Subcutaneous abdominal adipose tissue (tissue), 5 donors: ENCODE measurements around the gene FREM1.

Experiments used
- H3K27ac ChIP-seq: one replicate; pipeline ENCODE4 v1.7.0; 2013; ENCODE audit warnings: low read depth, mild to moderate bottlenecking, inconsistent platforms, low read length, moderate library complexity
- H3K27me3 ChIP-seq, 5 donors: one replicate each; pipeline ENCODE4 v1.7.0; 2013; ENCODE audit warnings: low read length in 5 of 5, inconsistent platforms in 1 of 5; ENCODE audit not compliant: control insufficient read depth in 5 of 5, insufficient read depth in 4 of 5
- H3K36me3 ChIP-seq, 5 donors: one replicate each; pipeline ENCODE4 v1.7.0; 2013; ENCODE audit warnings: low read length in 5 of 5; ENCODE audit not compliant: control insufficient read depth in 5 of 5, insufficient read depth in 5 of 5
- H3K4me1 ChIP-seq, 5 donors: one replicate each; pipeline ENCODE4 v1.7.0; 2013; ENCODE audit warnings: low read length in 5 of 5, mild to moderate bottlenecking in 3 of 5, moderate library complexity in 1 of 5; ENCODE audit not compliant: control insufficient read depth in 5 of 5, insufficient read depth in 5 of 5
- H3K4me3 ChIP-seq, 5 donors: one replicate each; pipeline ENCODE4 v1.7.0; 2013; ENCODE audit warnings: low read length in 5 of 5, low read depth in 1 of 5
- H3K9ac ChIP-seq, 5 donors: one replicate each; pipeline ENCODE4 v1.7.0; 2013; ENCODE audit warnings: low read length in 5 of 5, mild to moderate bottlenecking in 4 of 5, moderate library complexity in 3 of 5
- H3K9me3 ChIP-seq, 5 donors: one replicate each; pipeline ENCODE4 v1.7.0; 2013; ENCODE audit warnings: low read length in 5 of 5; ENCODE audit not compliant: control insufficient read depth in 5 of 5
- donor health status: healthy.
- donor health status: healthy.
- donor health status: healthy.
- donor health status: healthy.
- donor health status: healthy.

The FREM1 gene

GRCh38 chr9:14912859-14913258 lies 2.6 kb upstream of the FREM1 start:
- peaks cover 0 to 26% (median 20%) of the 10 kb centered on the region in 5 donors for H3K4me1 ChIP-seq
- no peaks in the 10 kb centered on the region for H3K36me3 ChIP-seq
- H3K4me3 ChIP-seq = no peak overlapping the region
- no peak overlapping the region for H3K9ac ChIP-seq
- H3K27me3 ChIP-seq = no peaks in the 10 kb centered on the region
- no peak overlapping the region for H3K27ac ChIP-seq
- no peaks in the 10 kb centered on the region for H3K9me3 ChIP-seq

- no peak overlapping the region for H3K4me3 ChIP-seq
- no peak overlapping the region for H3K9ac ChIP-seq
- H3K9me3 ChIP-seq = no peaks in the 10 kb centered on the region
- H3K4me1 ChIP-seq = peaks cover 0 to 44% (median 29%) of the 10 kb centered on the region in 5 donors
- no peaks in the 10 kb centered on the region for H3K36me3 ChIP-seq
- no peaks in the 10 kb centered on the region for H3K27me3 ChIP-seq
- peak overlapping the region; percentile 79 for H3K27ac ChIP-seq
These were observed 818 bp upstream of the FREM1 start for GRCh38 chr9:14911046-14911445.

GRCh38 chr9:14909601-14909960 lies 647 bp downstream of the FREM1 start:
- peak overlapping the region; percentile 79 for H3K27ac ChIP-seq
- H3K9ac ChIP-seq = peak overlapping the region in 4 of 5 donors; percentile 33 to 65 (median 50)
- no peaks in the 10 kb centered on the region for H3K9me3 ChIP-seq
- H3K4me3 ChIP-seq = peak overlapping the region; percentile 52 to 69 (median 64)
- H3K36me3 ChIP-seq = no peaks in the 10 kb centered on the region
- no peaks in the 10 kb centered on the region for H3K27me3 ChIP-seq
- H3K4me1 ChIP-seq = peaks cover 0 to 49% (median 36%) of the 10 kb centered on the region in 5 donors

- Histone ChIP-seq H3K9ac (peak overlapping the region; percentile 33 to 65 (median 52)), H3K27ac (peak overlapping the region; percentile 79), H3K36me3 (no peaks in the 10 kb centered on the region), H3K27me3 (no peaks in the 10 kb centered on the region), H3K4me3 (peak overlapping the region; percentile 52 to 69 (median 64)), H3K4me1 (peaks cover 0 to 53% (median 40%) of the 10 kb centered on the region in 5 donors), H3K9me3 (no peaks in the 10 kb centered on the region)
These were observed 1.0 kb downstream of the FREM1 start for GRCh38 chr9:14909181-14909580.

- Histone ChIP-seq H3K36me3 (no peaks in the 10 kb centered on the region), H3K4me3 (peak overlapping the region; percentile 15 to 69 (median 64)), H3K27ac (peak overlapping the region; percentile 79), H3K4me1 (peaks cover 0 to 53% (median 40%) of the 10 kb centered on the region in 5 donors), H3K27me3 (no peaks in the 10 kb centered on the region), H3K9me3 (no peaks in the 10 kb centered on the region), H3K9ac (peak overlapping the region in 4 of 5 donors; percentile 40 to 65 (median 56))
These were observed 1.7 kb downstream of the FREM1 start for GRCh38 chr9:14908295-14909180.

- Histone ChIP-seq H3K9ac (peak overlapping the region in 1 of 5 donors; percentile 40), H3K4me3 (peak overlapping the region in 2 of 5 donors; percentile 7 to 41), H3K9me3 (no peaks in the 10 kb centered on the region), H3K4me1 (peaks cover 0 to 53% (median 40%) of the 10 kb centered on the region in 5 donors), H3K27ac (peak overlapping the region; percentile 79), H3K36me3 (no peaks in the 10 kb centered on the region), H3K27me3 (no peaks in the 10 kb centered on the region)
These were observed 2.5 kb downstream of the FREM1 start for GRCh38 chr9:14907696-14908095.

- Histone ChIP-seq H3K4me1 (peaks cover 0 to 56% (median 40%) of the 10 kb centered on the region in 5 donors), H3K27ac (no peak overlapping the region), H3K9ac (peak overlapping the region in 1 of 5 donors; percentile 8), H3K27me3 (no peaks in the 10 kb centered on the region), H3K9me3 (no peaks in the 10 kb centered on the region), H3K4me3 (peak overlapping the region in 1 of 5 donors; percentile 7), H3K36me3 (no peaks in the 10 kb centered on the region)
These were observed 2.9 kb downstream of the FREM1 start for GRCh38 chr9:14907360-14907685.

- H3K4me3 ChIP-seq = no peak overlapping the region
- no peaks in the 10 kb centered on the region for H3K36me3 ChIP-seq
- H3K9me3 ChIP-seq = no peaks in the 10 kb centered on the region
- H3K27me3 ChIP-seq = no peaks in the 10 kb centered on the region
- peaks cover 0 to 57% (median 40%) of the 10 kb centered on the region in 5 donors for H3K4me1 ChIP-seq
- H3K27ac ChIP-seq = peak overlapping the region; percentile 56
- no peak overlapping the region for H3K9ac ChIP-seq
These were observed 3.4 kb downstream of the FREM1 start for GRCh38 chr9:14906644-14907359.

- H3K4me3 ChIP-seq = no peak overlapping the region
- H3K27me3 ChIP-seq = no peaks in the 10 kb centered on the region
- peaks cover 0 to 57% (median 40%) of the 10 kb centered on the region in 5 donors for H3K4me1 ChIP-seq
- H3K9me3 ChIP-seq = no peaks in the 10 kb centered on the region
- H3K27ac ChIP-seq = peak overlapping the region; percentile 56
- H3K9ac ChIP-seq = no peak overlapping the region
- no peaks in the 10 kb centered on the region for H3K36me3 ChIP-seq
These were observed 4.2 kb downstream of the FREM1 start for GRCh38 chr9:14906000-14906399.

GRCh38 chr9:14903040-14903439 lies 7.2 kb downstream of the FREM1 start:
- H3K27ac ChIP-seq = no peak overlapping the region
- H3K9me3 ChIP-seq = no peaks in the 10 kb centered on the region
- H3K9ac ChIP-seq = no peak overlapping the region
- H3K4me3 ChIP-seq = no peak overlapping the region
- H3K36me3 ChIP-seq = no peaks in the 10 kb centered on the region
- H3K27me3 ChIP-seq = no peaks in the 10 kb centered on the region
- peaks cover 0 to 45% (median 31%) of the 10 kb centered on the region in 5 donors for H3K4me1 ChIP-seq
